Spinal cord (tissue), 10 donors: ENCODE measurements around the gene MINPP1. TPM values are rescaled to one million over a fixed set of nuclear protein-coding genes. Genes with fewer than 3 reads are reported as not detected.

Experiments used
- DNase-seq, 6 donors: peaks; one replicate each; pipeline versions ENCODE4 v3.0.0 to v3.0.0-alpha.2; 2013 to 2015; ENCODE audit warnings: low spot score in 6 of 6, low read depth in 4 of 6
- H3K27ac ChIP-seq: one replicate; pipeline ENCODE4 v1.5.1; 2013; ENCODE audit warnings: low read depth, low read length, control low read depth
- H3K27me3 ChIP-seq: one replicate; pipeline ENCODE4 v1.6.1; 2013; ENCODE audit warnings: low read length; ENCODE audit not compliant: control insufficient read depth, insufficient read depth
- H3K36me3 ChIP-seq: one replicate; pipeline ENCODE4 v1.6.1; 2013; ENCODE audit warnings: low read length; ENCODE audit not compliant: control insufficient read depth, insufficient read depth
- H3K4me1 ChIP-seq: one replicate; pipeline ENCODE4 v1.6.1; 2013; ENCODE audit warnings: low read length; ENCODE audit not compliant: control insufficient read depth, insufficient read depth
- H3K4me3 ChIP-seq: one replicate; pipeline ENCODE4 v1.5.1; 2013; ENCODE audit warnings: low read depth, low read length, control low read depth
- H3K9me3 ChIP-seq: one replicate; pipeline ENCODE4 v1.6.1; 2013; ENCODE audit warnings: low read length; ENCODE audit not compliant: control insufficient read depth, insufficient read depth
- WGBS: methylation state at CpG from one replicate; pipeline ENCODE4 v1.1.5; 2013; ENCODE audit warnings: missing lambda C conversion rate; ENCODE audit not compliant: insufficient coverage; 5-methylcytosine and 5-hydroxymethylcytosine counted together
- polyA plus RNA-seq, 2 donors: library from polyadenylated mRNA; unstranded; fragments of 120-200 nt; gene quantifications; one replicate each; pipeline ENCODE4 v1.2.1, GENCODE V29; 2013; ENCODE audit not compliant: insufficient read length in 2 of 2
- total RNA-seq, 2 donors: library from RNA; depleted of rRNA in 1 of 2; stranded (reverse); fragments of 120-200 nt in 1 of 2; fragments of >200 nt in 1 of 2; gene quantifications; one replicate each; pipeline versions ENCODE4 v1.2.3 to v1.2.4, GENCODE V29; 2013 to 2014
- donor health status: healthy.

MINPP1 gene
- total and polyA plus RNA-seq, 4 donors = 19.2 to 24.7 (median 23.2) TPM

DNA sequence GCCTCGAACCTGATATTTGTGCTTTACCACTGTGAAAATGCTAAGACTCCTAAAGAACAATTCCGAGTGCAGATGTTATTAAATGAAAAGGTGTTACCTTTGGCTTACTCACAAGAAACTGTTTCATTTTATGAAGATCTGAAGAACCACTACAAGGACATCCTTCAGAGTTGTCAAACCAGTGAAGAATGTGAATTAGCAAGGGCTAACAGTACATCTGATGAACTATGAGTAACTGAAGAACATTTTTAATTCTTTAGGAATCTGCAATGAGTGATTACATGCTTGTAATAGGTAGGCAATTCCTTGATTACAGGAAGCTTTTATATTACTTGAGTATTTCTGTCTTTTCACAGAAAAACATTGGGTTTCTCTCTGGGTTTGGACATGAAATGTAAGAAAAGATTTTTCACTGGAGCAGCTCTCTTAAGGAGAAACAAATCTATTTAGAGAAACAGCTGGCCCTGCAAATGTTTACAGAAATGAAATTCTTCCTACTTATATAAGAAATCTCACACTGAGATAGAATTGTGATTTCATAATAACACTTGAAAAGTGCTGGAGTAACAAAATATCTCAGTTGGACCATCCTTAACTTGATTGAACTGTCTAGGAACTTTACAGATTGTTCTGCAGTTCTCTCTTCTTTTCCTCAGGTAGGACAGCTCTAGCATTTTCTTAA, 47.7 kb downstream of the MINPP1 start:
- WGBS = no CpG with 5 or more reads among the region's 2 CpGs
- no peak overlapping the region for H3K4me3 ChIP-seq
- H3K27me3 ChIP-seq = no peaks in the 10 kb centered on the region
- no peaks in the 10 kb centered on the region for H3K36me3 ChIP-seq
- H3K9me3 ChIP-seq = no peaks in the 10 kb centered on the region
- no peak for DNase-seq
- H3K4me1 ChIP-seq = no peaks in the 10 kb centered on the region
- no peak overlapping the region for H3K27ac ChIP-seq

DNA sequence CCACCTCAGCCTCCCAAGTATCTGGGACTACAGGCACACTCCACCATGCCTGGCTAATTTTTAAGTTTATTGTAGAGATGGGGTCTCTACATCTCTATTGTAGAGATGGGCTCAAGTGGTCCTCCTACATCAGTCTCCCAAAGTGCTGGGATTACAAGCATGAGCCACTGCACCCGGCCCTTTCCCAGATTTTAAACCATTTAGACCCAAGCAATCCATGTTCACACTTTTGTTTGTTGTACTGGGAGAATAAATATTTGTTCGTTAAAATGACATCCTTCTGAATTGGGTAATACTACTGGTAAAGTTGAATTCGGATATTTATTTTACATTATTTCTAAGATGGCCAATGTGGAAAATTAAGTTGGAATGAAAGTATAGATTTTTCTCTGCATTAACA, 52.7 kb downstream of the MINPP1 start:
- H3K36me3 ChIP-seq = no peaks in the 10 kb centered on the region
- no peak overlapping the region for H3K27ac ChIP-seq
- no peaks in the 10 kb centered on the region for H3K9me3 ChIP-seq
- no peak overlapping the region for H3K4me3 ChIP-seq
- WGBS = no CpG with 5 or more reads among the region's 3 CpGs
- DNase-seq = no peak
- no peaks in the 10 kb centered on the region for H3K4me1 ChIP-seq
- H3K27me3 ChIP-seq = no peaks in the 10 kb centered on the region

DNA sequence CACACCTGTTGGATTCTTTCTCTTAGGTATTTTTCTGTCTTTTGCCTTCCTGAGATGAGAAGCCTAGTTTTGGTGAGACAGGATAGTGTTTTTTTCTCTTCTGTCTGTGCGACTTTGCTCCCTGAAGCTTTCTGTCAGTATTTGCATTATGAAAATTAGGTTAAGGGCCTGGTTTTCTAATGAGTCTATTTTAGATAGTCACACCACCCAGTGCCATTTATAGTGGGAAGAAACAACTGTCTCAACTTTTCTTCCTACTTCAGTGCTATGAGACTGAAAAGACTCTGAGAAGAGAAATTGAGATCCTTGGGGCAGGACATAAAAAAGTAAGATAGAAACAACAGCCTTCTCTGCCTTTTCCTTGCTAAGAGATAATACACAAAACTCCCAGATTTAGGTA, 53.6 kb downstream of the MINPP1 start:
- no peaks in the 10 kb centered on the region for H3K27me3 ChIP-seq
- H3K4me1 ChIP-seq = no peaks in the 10 kb centered on the region
- H3K4me3 ChIP-seq = no peak overlapping the region
- no peaks in the 10 kb centered on the region for H3K9me3 ChIP-seq
- no CpG with 5 or more reads among the region's 1 CpG for WGBS
- H3K27ac ChIP-seq = no peak overlapping the region
- DNase-seq = no peak
- H3K36me3 ChIP-seq = no peaks in the 10 kb centered on the region

DNA sequence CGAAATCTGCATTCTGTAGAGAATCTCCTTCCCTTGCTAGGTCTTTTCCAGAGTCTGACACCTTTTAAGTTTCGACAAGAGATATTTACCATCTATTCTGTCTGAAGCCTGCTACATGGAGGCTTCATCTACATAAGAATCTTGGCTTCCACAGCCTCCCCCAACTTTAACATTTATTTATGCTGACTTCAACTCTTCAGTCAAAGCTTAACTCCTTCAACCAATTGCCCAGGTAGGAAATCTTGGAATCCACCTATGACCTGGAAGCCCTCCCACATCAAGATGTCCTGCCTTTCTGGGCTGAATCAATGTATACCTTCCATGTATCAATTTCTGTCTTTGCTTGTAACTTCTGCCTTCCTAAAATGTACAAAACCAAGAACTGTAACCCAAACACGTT, 54.7 kb downstream of the MINPP1 start:
- WGBS = 53% methylated on average over 2 of the region's 3 CpGs
- Histone ChIP-seq H3K36me3 (no peaks in the 10 kb centered on the region), H3K27ac (no peak overlapping the region), H3K27me3 (no peaks in the 10 kb centered on the region), H3K9me3 (no peaks in the 10 kb centered on the region), H3K4me3 (no peak overlapping the region), H3K4me1 (no peaks in the 10 kb centered on the region)
- DNase-seq = no peak

DNA sequence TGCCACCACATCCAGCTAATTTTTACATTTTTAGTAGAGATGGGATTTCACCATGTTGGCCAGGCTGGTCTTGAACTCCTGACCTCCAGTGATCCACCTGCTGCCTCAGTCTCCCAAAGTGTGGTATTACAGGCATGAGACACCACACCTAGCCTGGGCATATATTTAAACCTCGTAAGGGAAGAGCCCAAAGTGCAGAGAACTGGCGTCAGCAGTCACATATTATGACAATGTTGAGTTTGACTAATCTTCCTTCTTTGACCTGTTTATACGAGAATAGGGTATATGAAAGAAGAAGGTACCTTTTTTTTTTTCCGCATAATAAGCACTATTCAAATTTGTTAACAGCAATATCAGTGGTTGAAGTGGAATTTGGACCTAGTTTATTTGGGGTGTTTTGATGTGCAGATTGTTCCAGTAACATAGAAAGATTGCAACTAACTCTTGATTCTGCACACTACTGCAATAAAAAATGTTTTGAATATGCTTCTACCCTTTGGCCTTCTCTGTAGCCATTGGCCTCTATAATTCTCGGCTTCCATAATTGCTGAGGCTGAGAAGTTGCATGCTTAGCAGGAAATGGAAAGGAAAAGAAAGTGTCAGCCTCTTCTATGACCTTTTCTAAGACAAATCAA, 55.9 kb downstream of the MINPP1 start:
- no peaks in the 10 kb centered on the region for H3K9me3 ChIP-seq
- H3K36me3 ChIP-seq = no peaks in the 10 kb centered on the region
- no peak overlapping the region for H3K4me3 ChIP-seq
- no peaks in the 10 kb centered on the region for H3K27me3 ChIP-seq
- H3K27ac ChIP-seq = no peak overlapping the region
- no CpG with 5 or more reads among the region's 5 CpGs for WGBS
- H3K4me1 ChIP-seq = no peaks in the 10 kb centered on the region
- no peak for DNase-seq

DNA sequence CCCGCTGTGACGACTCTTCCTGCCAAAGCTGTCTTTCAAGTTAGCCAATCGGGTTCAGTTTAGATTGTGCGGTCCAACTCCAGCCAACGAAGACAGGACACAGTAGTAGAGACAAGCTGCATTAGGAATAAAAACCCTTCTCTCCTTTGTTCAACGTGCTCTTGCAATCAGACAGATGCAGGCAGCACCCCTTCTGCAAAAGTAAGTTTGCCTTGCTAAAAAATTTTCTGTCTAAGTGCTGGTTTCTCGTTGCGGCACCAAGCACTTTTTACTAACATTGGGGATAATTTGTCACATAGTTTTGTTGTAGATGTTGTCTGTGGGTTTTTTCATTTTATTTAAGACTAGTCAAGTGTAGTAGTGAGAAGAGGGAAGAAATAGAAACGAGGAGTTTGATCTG, 58.1 kb downstream of the MINPP1 start:
- WGBS = 95% methylated on average over 3 of the region's 9 CpGs
- no peaks in the 10 kb centered on the region for H3K36me3 ChIP-seq
- H3K27ac ChIP-seq = no peak overlapping the region
- H3K4me1 ChIP-seq = no peaks in the 10 kb centered on the region
- H3K9me3 ChIP-seq = peaks cover under 1% of the 10 kb centered on the region
- H3K27me3 ChIP-seq = no peaks in the 10 kb centered on the region
- no peak overlapping the region for H3K4me3 ChIP-seq
- no peak for DNase-seq

DNA sequence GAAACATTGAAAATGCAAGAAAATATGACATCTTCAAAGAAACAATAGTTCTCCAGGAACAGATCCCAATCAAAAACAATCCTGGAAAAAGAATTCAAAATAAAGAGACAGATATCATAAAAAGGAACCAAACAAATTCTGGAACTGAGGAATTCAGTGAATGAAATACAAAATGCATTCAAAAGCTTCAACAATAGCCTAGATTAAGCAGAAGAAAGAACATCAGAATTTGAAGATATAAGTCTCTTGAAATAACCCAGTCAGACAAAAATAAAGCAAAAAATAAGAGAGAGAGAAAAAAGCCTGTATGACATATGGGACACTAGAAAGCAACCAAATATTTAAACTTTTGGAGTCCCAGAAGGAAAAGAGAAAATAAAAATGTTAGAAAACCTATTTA, 60.3 kb downstream of the MINPP1 start:
- H3K4me1 ChIP-seq = no peaks in the 10 kb centered on the region
- no peak overlapping the region for H3K4me3 ChIP-seq
- H3K9me3 ChIP-seq = peaks cover 2% of the 10 kb centered on the region
- H3K27me3 ChIP-seq = no peaks in the 10 kb centered on the region
- H3K27ac ChIP-seq = no peak overlapping the region
- H3K36me3 ChIP-seq = no peaks in the 10 kb centered on the region
- DNase-seq = no peak

DNA sequence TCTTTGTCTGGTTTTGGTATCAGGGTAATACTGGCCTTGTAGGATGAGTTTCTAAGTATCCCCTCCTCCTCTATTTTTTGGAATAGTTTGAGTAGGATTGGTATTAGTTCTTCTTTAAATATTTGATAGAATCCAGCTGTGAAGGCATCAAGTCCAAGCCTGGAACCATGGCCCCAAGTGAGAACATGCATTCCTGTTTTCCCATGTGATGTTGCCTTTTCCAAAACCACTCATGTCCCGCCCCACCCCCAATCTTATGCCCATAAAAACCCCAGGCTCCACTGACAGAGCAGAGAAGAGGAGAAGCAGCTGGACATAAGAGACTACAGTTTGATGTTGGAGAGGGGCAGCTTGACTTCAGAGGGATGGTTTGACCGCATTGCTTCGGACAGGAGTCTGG, 71.2 kb downstream of the MINPP1 start:
- DNase-seq = no peak
- no peaks in the 10 kb centered on the region for H3K36me3 ChIP-seq
- no peak overlapping the region for H3K4me3 ChIP-seq
- no peaks in the 10 kb centered on the region for H3K27me3 ChIP-seq
- H3K27ac ChIP-seq = no peak overlapping the region
- H3K9me3 ChIP-seq = no peaks in the 10 kb centered on the region
- no peaks in the 10 kb centered on the region for H3K4me1 ChIP-seq
- 91% methylated on average over 2 of the region's 3 CpGs for WGBS

DNA sequence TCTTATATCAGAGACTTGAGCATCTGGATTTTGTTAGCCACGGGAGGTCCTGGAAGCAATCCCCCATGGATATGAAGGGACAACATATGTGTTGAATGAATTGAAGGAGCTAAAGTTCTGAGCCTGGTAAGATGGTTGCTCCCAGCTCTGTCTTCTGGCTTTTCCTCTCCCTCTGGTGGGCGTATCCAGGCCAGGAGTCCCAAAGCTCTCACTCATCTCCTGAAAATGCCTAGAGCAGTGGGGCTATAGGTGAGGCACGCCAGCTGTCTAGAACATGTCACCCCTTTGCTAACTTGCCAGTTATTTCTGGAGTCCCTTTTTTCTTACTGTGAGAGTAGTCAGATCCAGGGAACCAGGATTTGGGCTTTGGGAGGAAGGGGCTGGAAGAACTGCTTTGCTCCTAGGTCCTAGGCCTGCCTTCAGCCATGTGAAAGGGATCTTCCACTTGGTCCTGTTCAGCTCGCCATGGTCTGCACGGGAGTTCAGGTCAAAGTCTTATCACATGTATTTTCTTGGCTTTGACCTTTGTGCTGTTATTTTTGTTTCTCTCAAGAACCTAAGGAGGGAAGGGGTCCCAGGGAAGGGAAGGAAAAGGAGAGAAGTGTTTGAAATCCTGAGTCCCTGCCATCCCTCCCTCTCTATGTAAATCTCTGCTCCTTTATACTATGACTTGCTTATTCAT, 73.6 kb downstream of the MINPP1 start:
- 85% methylated on average over 2 of the region's 5 CpGs for WGBS
- H3K4me1 ChIP-seq = no peaks in the 10 kb centered on the region
- no peak overlapping the region for H3K27ac ChIP-seq
- H3K36me3 ChIP-seq = no peaks in the 10 kb centered on the region
- no peak for DNase-seq
- H3K9me3 ChIP-seq = no peaks in the 10 kb centered on the region
- H3K4me3 ChIP-seq = no peak overlapping the region
- H3K27me3 ChIP-seq = no peaks in the 10 kb centered on the region
